Small intestine (tissue), 7 donors: ENCODE measurements around the gene PHF19. TPM values are rescaled to one million over a fixed set of nuclear protein-coding genes. Genes with fewer than 3 reads are reported as not detected.

Experiments
- DNase-seq, 2 donors: peaks; one replicate each; pipeline versions ENCODE4 v3.0.0 to v3.0.0-alpha.2; 2013
- FAIRE-seq: peaks from 2 replicates; lab custom pipeline; 2012; peaks lifted over from hg19 to GRCh38; lab: Jason Lieb, UNC
- H3K27ac ChIP-seq, 3 donors: one replicate each; pipeline ENCODE4 v1.5.1; 2013; ENCODE audit warnings: low read length in 2 of 3, mild to moderate bottlenecking in 2 of 3, control low read depth in 1 of 3, inconsistent platforms in 1 of 3, low read depth in 1 of 3, moderate library complexity in 1 of 3
- H3K27me3 ChIP-seq, 3 donors: one replicate each; pipeline ENCODE4 v1.6.1; 2013; ENCODE audit warnings: low read length in 3 of 3, inconsistent platforms in 1 of 3; ENCODE audit not compliant: control insufficient read depth in 3 of 3, insufficient read depth in 3 of 3
- H3K36me3 ChIP-seq, 3 donors: one replicate each; pipeline ENCODE4 v1.6.1; 2013; ENCODE audit warnings: low read length in 3 of 3, inconsistent platforms in 1 of 3, low read depth in 1 of 3, mild to moderate bottlenecking in 1 of 3, moderate library complexity in 1 of 3; ENCODE audit not compliant: control insufficient read depth in 3 of 3, insufficient read depth in 2 of 3
- H3K4me1 ChIP-seq, 3 donors: one replicate each; pipeline ENCODE4 v1.6.1; 2013; ENCODE audit warnings: low read length in 2 of 3, inconsistent platforms in 1 of 3, low read depth in 1 of 3, mild to moderate bottlenecking in 1 of 3, moderate library complexity in 1 of 3; ENCODE audit not compliant: control insufficient read depth in 3 of 3, insufficient read depth in 2 of 3
- H3K4me3 ChIP-seq, 3 donors: one replicate each; pipeline ENCODE4 v1.5.1; 2013; ENCODE audit warnings: low read length in 3 of 3, control low read depth in 1 of 3, inconsistent platforms in 1 of 3, low read depth in 1 of 3, mild to moderate bottlenecking in 1 of 3, moderate library complexity in 1 of 3
- H3K9me3 ChIP-seq, 2 donors: one replicate each; pipeline ENCODE4 v1.6.1; 2013; ENCODE audit warnings: low read depth in 1 of 2, low read length in 1 of 2; ENCODE audit not compliant: control insufficient read depth in 2 of 2, insufficient read depth in 1 of 2
- WGBS, 3 donors: extraction: QIAGEN DNeasy Blood & Tissue Kit; methylation state at CpG; one replicate each; pipeline ENCODE4 v1.1.7; 2013; 5-methylcytosine and 5-hydroxymethylcytosine counted together
- polyA plus RNA-seq, 4 donors: library from polyadenylated mRNA; stranded (reverse) in 3 of 4; unstranded in 1 of 4; fragments of 200-250 nt in 3 of 4; fragments of 120-200 nt in 1 of 4; gene quantifications; one replicate each; pipeline versions ENCODE4 v1.2.1 to v1.2.3, GENCODE V29; 2013
- donor health status: healthy with polysubstance abuse.
- donor health status: control.
- donor health status: control.
- donor health status: Bipolar disorder and iron deficiency.
- donor health status: healthy.

The PHF19 gene
- polyA plus RNA-seq, 4 donors: 2.0 to 35.7 (median 17.8) TPM

DNA sequence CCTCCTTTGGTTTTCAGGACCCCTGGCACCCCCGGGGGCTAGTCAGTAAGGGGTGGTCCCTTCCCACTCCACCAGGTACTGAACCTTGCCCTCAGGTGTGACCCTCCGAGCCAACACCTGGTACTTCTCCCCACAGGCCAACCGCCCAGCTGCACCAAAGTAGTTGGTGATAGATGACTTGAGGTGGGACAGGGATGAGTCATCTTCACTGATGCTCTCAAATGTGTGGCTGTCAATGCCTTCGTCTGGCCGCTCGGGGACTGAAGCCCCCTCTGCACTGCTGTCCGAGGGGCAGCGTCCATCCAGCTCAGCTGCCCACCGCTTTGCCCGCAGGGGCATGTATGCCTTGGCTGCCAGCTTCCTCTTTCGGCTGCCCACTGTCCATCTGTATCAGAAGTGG lies 19.1 kb downstream of the PHF19 start:
- Histone ChIP-seq H3K4me1 (no peaks in the 10 kb centered on the region), H3K36me3 (peaks cover 0 to 69% (median 5%) of the 10 kb centered on the region in 3 donors), H3K27me3 (no peaks in the 10 kb centered on the region), H3K4me3 (no peak overlapping the region), H3K27ac (no peak overlapping the region), H3K9me3 (no peaks in the 10 kb centered on the region)
- WGBS, 3 donors: 68 to 82% (median 74%) methylated on average over 11 of the region's 11 CpGs
- no peak for DNase-seq
- FAIRE-seq: no peak

DNA sequence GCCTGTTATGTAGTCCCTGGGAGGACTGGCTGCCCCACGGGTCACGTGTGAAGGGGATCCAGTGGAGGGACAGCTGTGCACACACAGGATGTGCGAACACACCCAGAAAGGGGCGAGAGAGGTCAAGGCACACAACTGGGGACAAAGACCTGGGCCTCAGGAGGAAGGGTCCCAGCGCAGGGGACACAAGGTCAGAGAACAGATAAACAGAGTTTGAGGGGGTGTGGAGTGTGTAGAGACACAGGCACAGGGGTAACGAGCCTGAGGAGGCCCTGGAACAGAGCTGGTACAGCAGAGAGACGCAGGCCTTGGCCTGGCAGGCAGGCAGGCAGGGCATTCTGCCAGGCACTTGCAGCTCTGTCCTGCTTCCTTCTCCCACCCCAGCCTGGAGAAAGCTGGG lies 19.5 kb downstream of the PHF19 start:
- no peaks in the 10 kb centered on the region for H3K4me1 ChIP-seq
- H3K4me3 ChIP-seq: no peak overlapping the region
- no peaks in the 10 kb centered on the region for H3K27me3 ChIP-seq
- 29 to 69% (median 66%) methylated on average over 7 of the region's 7 CpGs for WGBS, 3 donors
- DNase-seq (no peak), FAIRE-seq (no peak)
- H3K27ac ChIP-seq: no peak overlapping the region
- no peaks in the 10 kb centered on the region for H3K9me3 ChIP-seq
- peaks cover 0 to 65% (median 5%) of the 10 kb centered on the region in 3 donors for H3K36me3 ChIP-seq

DNA sequence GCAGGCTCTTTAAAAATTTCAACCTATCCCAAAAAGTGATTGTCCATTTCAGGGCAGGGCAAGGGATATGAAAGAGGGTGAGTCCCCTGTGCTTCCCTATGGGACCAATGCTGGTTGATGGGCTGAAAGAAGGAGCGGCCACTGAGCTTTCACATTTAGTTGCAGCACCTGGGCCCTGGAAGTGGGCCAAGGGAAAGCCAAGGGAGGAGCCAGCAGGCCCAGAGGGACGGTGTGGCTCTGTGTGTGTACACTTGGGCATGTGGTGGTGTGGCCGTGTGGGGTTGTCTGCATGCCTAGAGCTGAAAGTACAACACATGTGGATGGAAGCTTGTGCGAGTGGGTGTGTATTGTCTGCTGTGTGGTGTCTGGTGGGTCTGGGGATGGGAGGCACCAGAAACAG lies 20.3 kb downstream of the PHF19 start:
- Histone ChIP-seq H3K27me3 (no peaks in the 10 kb centered on the region), H3K4me3 (no peak overlapping the region), H3K36me3 (peaks cover 0 to 60% (median 5%) of the 10 kb centered on the region in 3 donors), H3K27ac (no peak overlapping the region), H3K9me3 (no peaks in the 10 kb centered on the region), H3K4me1 (no peaks in the 10 kb centered on the region)
- FAIRE-seq (no peak), DNase-seq (peak in 1 of 2 donors; percentile 78)
- WGBS, 3 donors: 13 to 55% (median 52%) methylated on average over 4 of the region's 4 CpGs

DNA sequence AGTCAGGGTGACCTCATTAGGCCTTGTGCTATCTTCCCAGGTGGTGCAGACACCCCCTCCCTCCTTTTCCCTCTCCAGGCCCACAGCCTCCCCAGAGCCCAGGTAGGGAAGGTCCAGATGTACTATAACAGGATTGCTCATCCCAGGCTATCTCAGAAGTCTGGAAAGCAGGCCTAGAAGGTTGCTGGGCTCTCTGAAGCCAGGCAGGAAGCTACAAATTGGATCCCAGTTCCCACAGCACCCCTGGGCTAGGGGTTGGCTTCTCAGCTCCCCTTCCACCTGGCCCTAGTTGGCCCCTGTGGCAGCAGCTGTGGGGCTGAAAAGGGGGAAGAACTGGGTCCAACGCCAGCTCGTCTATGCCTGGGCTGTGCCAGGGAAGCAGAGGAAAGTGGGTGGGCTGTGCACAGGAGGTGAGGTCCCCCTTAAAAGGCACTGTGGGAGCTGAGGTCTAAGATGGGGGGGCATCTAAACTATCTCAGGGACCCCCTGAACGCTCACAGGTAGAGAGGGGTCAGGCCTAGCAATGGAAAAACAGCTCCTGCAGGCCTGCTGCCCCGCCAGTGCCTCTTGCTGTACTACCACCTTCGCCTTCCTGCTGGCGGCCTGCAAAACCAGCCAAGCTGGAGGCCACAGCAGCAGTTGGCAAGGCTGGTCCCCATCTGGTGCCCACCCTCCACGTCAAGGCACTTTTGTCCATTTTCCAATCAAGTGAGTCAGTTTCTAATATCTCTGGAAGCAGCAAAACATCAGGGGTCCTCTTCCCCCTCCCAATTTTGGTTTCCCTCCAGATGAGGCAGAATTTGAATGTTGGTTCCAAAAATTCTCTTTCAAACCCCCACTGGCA lies 20.9 kb downstream of the PHF19 start:
- 84 to 92% (median 88%) methylated on average over 7 of the region's 7 CpGs for WGBS, 3 donors
- Histone ChIP-seq H3K4me1 (no peaks in the 10 kb centered on the region), H3K27me3 (no peaks in the 10 kb centered on the region), H3K27ac (no peak overlapping the region), H3K36me3 (peaks cover 0 to 60% (median 5%) of the 10 kb centered on the region in 3 donors), H3K4me3 (no peak overlapping the region), H3K9me3 (no peaks in the 10 kb centered on the region)
- DNase-seq: no peak
- FAIRE-seq: no peak

DNA sequence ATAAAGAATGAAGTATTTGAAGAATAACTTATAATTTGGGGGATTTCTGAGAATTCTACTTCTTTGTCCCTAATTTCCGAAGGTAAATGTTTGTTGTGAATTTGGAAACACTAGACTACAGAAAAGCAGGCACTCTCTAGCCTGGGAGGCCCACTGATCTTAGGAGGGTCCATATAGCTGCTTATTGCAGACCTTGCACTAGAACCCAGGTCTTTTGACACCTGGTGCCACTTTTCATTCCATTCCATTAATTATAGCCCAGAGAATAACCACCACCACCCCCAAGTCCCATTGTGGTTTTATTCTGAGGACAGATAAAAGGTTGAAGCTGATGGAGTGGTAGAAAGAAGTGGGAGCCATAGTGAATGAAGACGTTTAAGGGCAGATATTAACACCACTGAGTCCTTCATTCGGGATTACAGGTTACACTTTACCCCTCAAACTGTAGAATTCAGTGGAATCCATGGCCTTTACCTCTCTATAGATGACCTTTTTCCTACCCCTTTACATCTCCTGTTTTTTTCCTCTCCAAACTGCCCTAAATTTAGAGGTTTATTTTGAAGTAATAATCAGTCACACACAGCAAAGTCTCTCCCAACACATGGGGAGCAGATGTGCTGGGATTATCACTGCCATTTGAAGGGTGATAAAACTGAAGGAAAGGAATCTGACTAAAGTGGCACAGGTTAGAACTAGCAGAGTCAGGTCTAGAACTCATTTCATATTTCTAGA lies 22.2 kb downstream of the PHF19 start:
- DNase-seq (no peak), FAIRE-seq (no peak)
- Histone ChIP-seq H3K4me3 (no peak overlapping the region), H3K36me3 (peaks cover 0 to 52% (median 0%) of the 10 kb centered on the region in 3 donors), H3K9me3 (no peaks in the 10 kb centered on the region), H3K27ac (no peak overlapping the region), H3K27me3 (no peaks in the 10 kb centered on the region), H3K4me1 (no peaks in the 10 kb centered on the region)
- 80 to 87% (median 82%) methylated on average over 3 of the region's 3 CpGs for WGBS, 3 donors

DNA sequence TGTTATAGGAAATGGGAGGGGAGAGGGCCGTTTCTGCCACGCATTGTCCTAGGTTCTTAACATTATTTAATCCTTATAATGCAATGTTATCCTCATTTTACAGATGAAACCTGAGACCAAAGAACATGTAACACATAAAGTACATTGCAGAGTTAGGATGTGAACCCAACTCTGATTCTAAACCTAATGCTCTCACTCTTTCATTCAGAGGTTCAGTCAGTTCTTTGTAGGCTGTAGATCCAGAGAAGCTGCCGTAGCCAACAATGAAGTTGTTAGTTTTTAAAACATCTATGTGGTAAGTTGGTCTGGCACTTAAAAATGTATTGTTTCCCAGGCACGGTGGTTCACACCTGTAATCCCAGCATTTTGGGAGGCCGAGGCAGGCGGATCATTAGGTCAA lies 23.8 kb downstream of the PHF19 start:
- Histone ChIP-seq H3K27ac (no peak overlapping the region), H3K36me3 (peaks cover 0 to 42% (median 0%) of the 10 kb centered on the region in 3 donors), H3K9me3 (no peaks in the 10 kb centered on the region), H3K4me3 (no peak overlapping the region), H3K4me1 (no peaks in the 10 kb centered on the region), H3K27me3 (no peaks in the 10 kb centered on the region)
- DNase-seq: no peak
- WGBS, 3 donors: 88 to 93% (median 89%) methylated on average over 6 of the region's 6 CpGs
- FAIRE-seq: no peak

DNA sequence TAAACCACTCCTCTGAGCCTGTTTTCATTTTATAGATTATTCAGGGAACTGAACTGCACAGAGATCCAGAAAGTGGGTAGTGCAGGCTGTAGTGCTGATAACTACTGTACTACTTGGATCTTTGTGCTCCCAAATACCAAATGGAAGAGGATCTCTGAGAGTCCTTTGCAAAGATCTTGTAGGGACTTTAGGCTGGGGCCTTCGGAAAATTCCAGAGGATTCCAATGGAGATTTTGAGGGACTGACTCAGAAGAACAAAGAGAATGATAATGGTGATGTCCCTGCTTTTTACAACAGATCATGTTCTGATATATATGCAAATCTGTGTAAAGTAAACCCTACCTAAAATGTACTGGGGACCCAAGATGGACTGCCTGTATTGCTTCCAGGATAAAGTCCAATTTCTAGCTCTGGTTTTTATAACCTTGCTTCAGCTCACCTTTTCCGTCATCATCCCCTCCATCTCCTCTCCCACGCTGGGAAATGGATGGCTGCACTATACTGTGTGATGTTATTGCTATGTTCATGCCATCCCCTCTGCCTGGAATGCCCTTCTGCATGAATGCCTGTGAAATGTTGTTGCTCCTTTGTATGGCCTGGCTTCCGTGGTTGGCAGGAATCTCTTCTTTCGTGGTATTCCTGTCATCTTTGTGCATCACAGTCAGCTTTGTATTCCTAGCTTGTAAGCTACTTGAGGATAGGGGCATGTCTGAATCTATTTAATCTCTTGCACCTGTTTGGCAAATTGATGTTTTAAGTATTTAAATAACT lies 24.6 kb downstream of the PHF19 start:
- H3K4me1 ChIP-seq: no peaks in the 10 kb centered on the region
- DNase-seq (no peak), FAIRE-seq (no peak)
- 76 to 87% (median 76%) methylated on average over 5 of the region's 5 CpGs for WGBS, 3 donors
- no peaks in the 10 kb centered on the region for H3K9me3 ChIP-seq
- H3K27ac ChIP-seq: no peak overlapping the region
- H3K4me3 ChIP-seq: no peak overlapping the region
- H3K36me3 ChIP-seq: peaks cover 0 to 34% (median 0%) of the 10 kb centered on the region in 3 donors
- H3K27me3 ChIP-seq: no peaks in the 10 kb centered on the region

DNA sequence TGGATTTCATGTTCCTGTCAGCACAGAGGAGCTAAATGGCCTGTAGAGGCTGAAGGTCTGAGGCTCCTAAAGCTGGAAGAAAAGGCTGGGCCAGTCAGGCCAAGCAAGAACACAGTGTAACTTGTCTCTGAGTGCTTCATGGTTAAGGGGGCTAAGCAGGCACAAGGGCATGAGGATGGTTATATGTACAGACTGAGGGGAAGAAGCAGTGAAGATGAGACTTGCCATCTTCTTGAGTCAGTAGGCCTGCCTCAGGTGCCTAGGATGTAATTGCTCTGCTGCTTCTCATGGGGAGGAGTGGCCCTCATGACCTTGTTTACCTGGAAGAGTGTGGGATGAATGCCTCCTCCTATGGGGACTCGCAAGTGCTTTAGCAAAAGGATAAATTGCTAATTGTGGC lies 25.5 kb downstream of the PHF19 start:
- DNase-seq (no peak), FAIRE-seq (no peak)
- Histone ChIP-seq H3K36me3 (peaks cover 0 to 31% (median 0%) of the 10 kb centered on the region in 3 donors), H3K4me1 (no peaks in the 10 kb centered on the region), H3K4me3 (no peak overlapping the region), H3K27me3 (no peaks in the 10 kb centered on the region), H3K27ac (no peak overlapping the region), H3K9me3 (no peaks in the 10 kb centered on the region)
- 98 to 100% (median 100%) methylated on average over 1 of the region's 1 CpG for WGBS, 3 donors
